Smooth muscle cell of the pulmonary artery (primary cell): ENCODE results near the gene EMD. TPM values are rescaled to one million over a fixed set of nuclear protein-coding genes. Genes with fewer than 3 reads are reported as not detected.

Source experiments
- total RNA-seq: library from RNA; depleted of rRNA; stranded (reverse); fragments of >200 nt; gene quantifications from 2 replicates; pipeline ENCODE4 v1.2.3, GENCODE V29; 2014

EMD gene
- 22.8 and 26.8 TPM in 2 replicates for total RNA-seq

GRCh38 chrX:154378799-154379568 lies at the start of gene EMD:
EMD (plus strand) TSS chrX:154379295; CDS start chrX:154379485, 190 bp downstream.

GRCh38 chrX:154374313-154375155 lies 4.6 kb upstream of the EMD start, which contains the start of gene FLNA:
FLNA (minus strand) TSS chrX:154374634; CDS start chrX:154371245, 3,389 bp downstream.

GRCh38 chrX:154397888-154398667 lies 19.0 kb downstream of the EMD start, which contains the start of gene RPL10:
RPL10 (plus strand) TSS chrX:154398377; CDS start chrX:154398520, 143 bp downstream.

GRCh38 chrX:154409222-154409871 lies 30.3 kb downstream of the EMD start, which contains the start of gene DNASE1L1:
DNASE1L1 (minus strand) TSS chrX:154409254; CDS start chrX:154405568, 3,686 bp downstream.

GRCh38 chrX:154428176-154429171 lies 49.4 kb downstream of the EMD start, which contains the start of gene ATP6AP1:
ATP6AP1 (plus strand) TSS chrX:154428677; CDS start chrX:154428693, 16 bp downstream.

Other genes starting within 250 kb of the EMD start
- not detected in 2 replicates for gene OPN1LW, start 235.1 kb upstream of the EMD start, total RNA-seq
- not detected in 2 replicates for gene OPN1MW, start 196.7 kb upstream of the EMD start, total RNA-seq
- gene OPN1MW2, start 159.5 kb upstream of the EMD start, total RNA-seq, result not detected in 2 replicates
- not detected in 2 replicates for gene OPN1MW3, start 121.7 kb upstream of the EMD start, total RNA-seq
- gene TEX28, start 84.2 kb upstream of the EMD start, total RNA-seq, result not detected in 2 replicates
- gene TKTL1, start 83.5 kb upstream of the EMD start, total RNA-seq, result not detected in 2 replicates
- gene FLNA, start 4.7 kb upstream of the EMD start, total RNA-seq, result 3,803 and 5,191 TPM in 2 replicates
- 2,018 and 2,028 TPM in 2 replicates for gene RPL10, start 19.1 kb downstream of the EMD start, total RNA-seq
- 98.5 and 178 TPM in 2 replicates for gene DNASE1L1, start 30.0 kb downstream of the EMD start, total RNA-seq
- 15.4 and 26.4 TPM in 2 replicates for gene TAFAZZIN, start 32.2 kb downstream of the EMD start, total RNA-seq
- 145 and 172 TPM in 2 replicates for gene ATP6AP1, start 49.4 kb downstream of the EMD start, total RNA-seq
- gene GDI1, start 57.9 kb downstream of the EMD start, total RNA-seq, result 96.4 and 118 TPM in 2 replicates
- gene FAM50A, start 64.8 kb downstream of the EMD start, total RNA-seq, result 59.5 and 85.8 TPM in 2 replicates
- 58.3 and 68.4 TPM in 2 replicates for gene PLXNA3, start 79.0 kb downstream of the EMD start, total RNA-seq
- 16.6 and 20.3 TPM in 2 replicates for gene LAGE3, start 100.0 kb downstream of the EMD start, total RNA-seq
- 40.3 and 61.6 TPM in 2 replicates for gene UBL4A, start 107.3 kb downstream of the EMD start, total RNA-seq
- 37.0 and 46.7 TPM in 2 replicates for gene SLC10A3, start 111.3 kb downstream of the EMD start, total RNA-seq
- 43.3 and 52.2 TPM in 2 replicates for gene FAM3A, start 136.9 kb downstream of the EMD start, total RNA-seq
- gene G6PD, start 167.6 kb downstream of the EMD start, total RNA-seq, result 109 and 142 TPM in 2 replicates
- gene IKBKG, start 168.3 kb downstream of the EMD start, total RNA-seq, result 12.3 and 16.7 TPM in 2 replicates
- not detected in 2 replicates for gene CTAG1A, start 205.8 kb downstream of the EMD start, total RNA-seq
- gene CTAG1B, start 240.0 kb downstream of the EMD start, total RNA-seq, result not detected in 2 replicates